GM18870 (cell line): Measurements from ENCODE around the gene PHF12.

Experiments
- ATAC-seq: cut with Tn5 transposase; IDR thresholded peaks from one replicate; pipeline ENCODE4 v1.9.1; 2021; ENCODE audit warnings: moderate library complexity; ENCODE audit not compliant: unreplicated experiment

Gene PHF12

GRCh38 chr17:28951428-28951990 is at the start of gene PHF12:
TSS of gene PHF12 (minus strand) at chr17:28951518. CDS start at chr17:28950960, 558 bp downstream.
- ATAC-seq, result peak; percentile 62

DNA sequence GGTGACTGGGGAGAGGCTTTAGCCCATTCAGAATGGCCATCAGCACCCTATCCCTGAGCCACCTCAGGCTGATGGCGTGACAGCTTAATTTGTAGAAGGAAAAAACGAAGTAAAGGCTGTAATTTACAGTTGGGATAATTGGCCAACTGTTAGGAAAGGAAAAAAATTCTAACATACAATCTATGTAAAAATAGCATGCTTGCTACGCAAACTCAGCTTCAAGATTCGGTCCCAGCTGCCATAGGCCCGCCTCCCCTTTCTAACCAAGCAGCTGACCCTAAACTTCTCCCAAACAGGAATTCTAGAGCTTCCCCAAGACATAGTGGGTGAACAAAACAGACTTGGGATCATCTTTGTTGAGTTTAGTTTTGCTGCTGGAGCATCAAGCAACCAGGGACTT is 49.7 kb upstream of the PHF12 start:
- ATAC-seq, result no peak

- ATAC-seq, result no peak
Measured at GRCh38 chr17:28999206-28999605, 47.9 kb upstream of the PHF12 start.

DNA sequence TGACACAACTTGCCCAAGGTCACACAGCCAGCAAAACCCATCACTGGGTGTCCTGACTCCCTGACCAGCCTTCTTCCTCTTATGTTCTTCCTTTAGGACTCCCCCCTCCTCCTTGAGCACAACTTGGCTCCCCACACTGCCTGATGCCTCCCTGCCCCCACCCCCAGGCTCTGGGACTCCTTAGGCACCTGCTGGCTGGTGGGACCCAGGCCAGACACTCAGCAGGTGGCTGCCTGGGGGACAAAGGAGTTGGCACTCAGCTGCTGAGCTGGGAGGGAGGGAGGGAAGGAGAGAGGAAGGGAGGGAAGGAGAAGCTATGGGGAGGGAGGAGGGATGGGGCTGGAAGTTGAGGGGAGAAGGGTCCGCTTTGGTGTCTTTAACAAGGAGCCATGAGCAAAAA is 46.5 kb upstream of the PHF12 start:
- no peak for ATAC-seq

DNA sequence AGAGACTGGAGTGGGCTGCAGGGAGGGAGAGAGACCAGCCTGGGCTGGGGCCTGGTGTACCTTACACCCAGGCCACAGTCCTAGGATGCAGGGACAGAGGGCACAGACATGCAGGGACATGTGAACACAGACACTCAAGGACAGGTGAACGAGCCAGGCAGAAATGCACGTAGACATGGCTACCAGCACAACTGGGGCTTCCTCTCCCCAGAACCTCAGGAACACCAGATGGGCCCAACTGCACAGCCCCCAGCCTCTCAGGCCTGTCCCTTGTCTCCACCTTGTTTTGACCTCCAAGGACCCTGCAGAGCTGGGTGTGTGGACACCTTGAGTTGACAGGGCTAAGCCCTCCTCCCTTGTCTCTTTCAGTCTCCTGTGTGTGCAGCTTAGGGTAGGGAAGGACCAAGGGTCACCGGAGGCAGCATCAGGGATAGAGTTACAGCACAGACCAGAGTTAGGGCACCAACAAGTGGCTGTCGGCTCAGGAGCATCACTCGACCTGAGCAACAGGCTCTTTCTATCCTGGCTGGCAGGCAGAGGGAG is 45.3 kb upstream of the PHF12 start:
- no peak for ATAC-seq

GRCh38 chr17:28993645-28994426 is 42.5 kb upstream of the PHF12 start:
- ATAC-seq, result no peak

GRCh38 chr17:28992625-28993600 is 41.6 kb upstream of the PHF12 start:
- no peak for ATAC-seq

- ATAC-seq, result no peak
Measured at GRCh38 chr17:28992185-28992584, 40.9 kb upstream of the PHF12 start.

- no peak for ATAC-seq
Measured at GRCh38 chr17:28991779-28992178, 40.5 kb upstream of the PHF12 start.

DNA sequence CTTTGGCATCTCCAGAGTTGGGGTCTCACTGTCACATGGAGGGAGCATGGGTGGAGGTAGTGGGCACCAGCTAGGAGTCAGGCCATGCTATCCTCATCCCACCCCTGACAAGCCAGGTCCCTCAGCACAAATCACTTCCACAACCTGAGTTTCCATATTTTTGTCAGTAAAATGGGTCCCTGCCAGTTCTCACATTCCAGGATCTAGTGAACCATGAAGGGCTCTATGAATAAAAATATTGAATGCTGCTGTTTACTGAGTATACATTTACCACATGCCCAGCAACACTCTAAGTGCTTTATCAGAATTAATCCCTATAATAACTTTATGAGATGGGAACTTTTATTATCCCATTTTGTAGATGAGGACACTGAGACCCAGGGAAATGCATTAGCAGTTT is 37.7 kb upstream of the PHF12 start:
- no peak for ATAC-seq

DNA sequence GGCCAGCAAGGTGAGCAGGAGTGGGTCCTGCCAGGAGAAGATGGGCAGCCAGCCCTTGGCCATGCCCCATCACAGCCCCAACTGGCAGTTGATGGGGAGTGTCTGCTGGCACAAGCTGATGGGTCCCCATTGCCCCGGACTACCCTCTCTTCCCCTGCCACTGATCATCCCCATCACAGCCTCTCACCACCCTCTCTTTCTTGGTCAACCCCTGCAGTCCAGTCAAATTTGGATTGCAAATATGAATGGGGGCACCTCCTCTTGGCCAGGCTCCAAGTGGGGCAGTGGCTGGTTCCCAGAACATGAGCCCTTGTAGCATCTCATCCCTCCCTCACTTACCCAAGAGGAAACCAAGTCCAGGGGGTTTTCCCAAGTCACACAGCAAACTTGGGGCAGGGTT is 37.2 kb upstream of the PHF12 start:
- no peak for ATAC-seq

DNA sequence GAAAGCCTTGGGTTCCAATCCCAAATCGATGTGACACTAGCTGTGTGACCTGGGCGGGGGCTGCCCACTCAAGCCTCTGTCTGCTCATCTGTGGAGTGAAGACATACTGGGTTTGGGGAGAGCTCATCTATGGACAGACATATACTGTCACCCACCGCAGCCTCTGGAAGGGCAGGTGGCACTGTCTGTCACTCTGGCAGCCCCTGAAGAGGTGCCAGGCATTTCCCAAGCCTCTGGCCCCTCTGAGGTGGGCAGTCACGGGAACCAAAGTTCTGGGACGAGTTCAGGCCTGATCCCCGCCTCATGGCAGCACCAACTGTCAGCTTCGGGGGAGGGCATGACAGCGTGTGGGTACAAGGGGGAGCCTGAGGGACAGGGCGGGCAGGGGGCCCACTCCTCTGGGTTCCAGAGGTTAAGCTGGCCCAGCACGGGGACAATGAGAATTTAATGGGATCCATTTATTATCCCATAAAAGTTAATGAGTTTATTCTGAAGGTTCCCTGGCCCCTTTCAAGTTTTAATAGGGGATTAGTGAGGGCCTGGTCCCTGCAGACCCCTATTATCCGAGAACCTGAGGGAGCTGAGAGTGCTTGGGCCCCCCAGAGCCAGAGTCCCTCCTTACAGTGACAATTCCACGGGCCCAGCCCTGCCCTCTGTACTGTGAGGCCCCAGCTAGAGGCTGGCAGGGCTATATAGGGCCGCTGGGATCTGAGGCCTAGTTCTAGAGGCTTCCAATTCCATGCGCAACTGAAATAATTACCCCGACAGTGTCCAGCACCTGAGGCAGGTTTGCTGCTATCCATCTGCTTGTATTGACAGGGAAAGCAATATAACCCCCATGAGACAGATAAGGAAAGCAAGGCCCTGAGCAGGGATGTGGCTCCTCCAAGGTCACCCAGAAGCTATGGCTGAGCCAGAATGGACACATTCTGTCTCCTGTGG is 35.7 kb upstream of the PHF12 start:
- no peak for ATAC-seq

GRCh38 chr17:28985950-28986713 is 34.8 kb upstream of the PHF12 start:
- ATAC-seq, result no peak

DNA sequence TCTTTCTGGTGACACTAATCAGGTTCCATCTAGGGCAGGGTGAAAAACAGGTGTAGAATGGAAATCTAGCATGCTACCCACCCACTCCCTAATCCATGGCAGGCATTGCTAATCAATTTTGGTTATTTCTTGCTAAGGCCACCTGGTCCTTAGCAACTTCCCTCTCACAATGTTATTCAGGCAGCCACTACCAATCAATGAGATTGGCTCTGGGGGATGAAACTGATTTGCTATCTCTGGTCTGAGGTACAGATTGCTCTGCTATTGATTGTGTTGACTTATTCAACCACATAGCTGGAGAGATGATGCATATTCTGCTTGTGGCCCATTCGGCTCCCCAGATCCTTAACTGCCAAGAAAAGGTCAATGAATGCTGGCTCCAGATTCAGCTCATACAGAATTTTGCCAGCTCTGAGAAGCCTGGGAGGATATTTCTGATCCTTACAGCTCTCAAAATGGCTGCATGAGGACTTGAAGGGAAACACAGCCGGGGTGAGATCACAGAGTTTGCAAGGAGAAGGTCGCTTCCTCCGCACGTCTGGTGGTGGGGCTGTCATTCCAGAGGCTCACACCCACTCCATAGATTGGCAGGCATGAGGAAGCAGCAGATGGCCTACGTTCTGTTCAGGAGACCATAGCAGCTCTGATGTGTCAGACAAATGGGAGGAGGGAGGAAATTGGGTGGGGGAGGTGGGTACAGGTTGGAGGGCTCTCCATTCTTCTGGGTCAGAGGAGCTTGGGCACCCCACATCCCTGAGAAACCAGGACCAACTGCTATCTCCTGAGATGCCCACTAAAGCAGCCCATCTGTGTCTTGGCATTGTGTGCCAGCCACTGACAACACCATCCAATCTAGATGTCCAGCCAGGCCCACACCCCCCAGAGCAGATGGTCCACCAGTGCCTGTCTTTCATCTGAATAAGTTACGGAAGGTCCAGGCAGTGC is 32.2 kb upstream of the PHF12 start:
- no peak for ATAC-seq

- ATAC-seq, result no peak
Measured at GRCh38 chr17:28982131-28982793, 30.9 kb upstream of the PHF12 start.

DNA sequence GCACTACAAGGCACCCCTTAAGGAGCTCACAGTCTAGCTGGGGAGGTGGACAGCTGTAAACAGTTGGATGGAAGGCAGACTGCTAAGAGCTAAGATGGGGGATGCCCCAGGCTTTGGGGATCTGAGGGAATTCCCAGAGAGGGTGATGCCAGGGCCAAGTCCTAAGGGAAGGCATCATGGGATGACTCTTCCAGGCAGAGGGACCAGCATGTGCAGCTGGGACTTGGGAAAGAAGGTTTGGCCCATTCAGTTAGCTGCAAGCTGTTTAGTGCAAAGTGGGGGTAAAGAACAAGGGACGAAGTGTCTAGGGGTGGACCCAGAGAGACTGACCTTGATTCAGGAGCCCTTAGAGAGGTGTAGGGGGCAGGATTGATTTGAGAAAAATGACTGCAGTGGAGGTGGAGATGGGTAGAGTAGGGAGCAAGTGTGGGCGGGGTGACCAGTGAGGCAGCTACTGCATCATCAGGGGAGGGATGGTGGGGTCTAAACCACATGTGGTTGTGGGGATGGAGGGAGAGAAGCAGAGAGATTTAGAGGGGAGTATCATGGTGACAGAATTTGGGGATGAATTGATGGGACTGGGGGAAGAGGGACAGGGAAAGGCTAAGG is 27.1 kb upstream of the PHF12 start:
- ATAC-seq, result no peak

DNA sequence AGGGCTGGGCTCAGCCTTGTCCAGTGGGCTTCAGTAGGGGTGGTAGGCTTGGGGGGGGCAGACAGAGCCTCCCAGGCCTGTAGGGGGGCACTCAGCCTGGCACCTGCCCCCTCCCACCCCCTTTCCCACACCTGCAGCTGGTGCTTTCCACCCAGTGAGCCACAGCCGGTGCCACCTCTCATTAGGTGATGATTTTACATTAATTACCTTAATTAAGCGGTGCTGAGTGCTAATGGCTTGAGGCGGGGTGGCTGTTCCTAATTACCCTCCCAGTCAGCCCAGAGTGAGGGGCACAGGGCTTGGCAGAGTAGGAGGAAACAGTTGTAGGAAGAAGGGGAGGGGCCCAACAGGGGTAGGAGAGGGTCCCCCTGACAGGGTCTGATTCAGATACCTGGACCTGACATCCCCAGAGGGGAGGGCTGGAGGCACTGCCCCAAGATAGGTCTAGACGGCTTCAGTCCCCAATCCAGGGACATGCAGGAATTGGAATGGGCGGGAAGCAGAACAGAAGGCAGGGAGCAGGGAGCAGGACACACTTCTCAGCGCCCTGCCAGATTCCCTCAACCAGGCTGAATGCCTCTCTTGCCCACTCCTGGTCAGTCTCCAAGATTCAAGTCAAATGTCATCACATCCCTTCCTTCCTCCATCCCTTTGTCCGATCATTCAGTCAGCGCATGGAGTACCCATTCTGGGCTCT is 26.5 kb upstream of the PHF12 start:
- no peak for ATAC-seq
